Transverse colon (tissue), 4 donors: ENCODE measurements around the gene MPRIP. TPM values are rescaled to one million over a fixed set of nuclear protein-coding genes. Genes with fewer than 3 reads are reported as not detected.

Experiments used
- DNase-seq: peaks from one replicate; pipeline ENCODE4 v3.0.0-alpha.2; 2019
- H3K27ac ChIP-seq, 4 donors: fragments of 200-600 bp; sonication (generic); 2 replicates each; pipeline ENCODE4 v1.5.1; 2016 to 2018; ENCODE audit warnings: inconsistent platforms in 4 of 4
- H3K27me3 ChIP-seq: fragments of 200-600 bp; sonication (generic); 2 replicates; pipeline ENCODE4 v1.5.1; 2017; ENCODE audit warnings: inconsistent platforms
- H3K36me3 ChIP-seq, 4 donors: fragments of 200-600 bp; sonication (generic); 2 replicates each; pipeline ENCODE4 v1.5.1; 2017 to 2019; ENCODE audit warnings: inconsistent platforms in 4 of 4
- H3K4me1 ChIP-seq, 4 donors: fragments of 200-600 bp; sonication (generic); 2 replicates each; pipeline ENCODE4 v1.5.1; 2017 to 2020; ENCODE audit warnings: inconsistent platforms in 4 of 4
- H3K4me3 ChIP-seq, 4 donors: fragments of 200-600 bp; sonication (generic); 1 replicate in 1 of 4; 2 replicates in 3 of 4; pipeline versions ENCODE4 v1.5.1 to v1.6.1; 2017 to 2019; ENCODE audit warnings: inconsistent platforms in 4 of 4
- H3K9me3 ChIP-seq, 2 donors: fragments of 200-600 bp; sonication (generic); 2 replicates each; pipeline ENCODE4 v1.5.1; 2017 to 2019; ENCODE audit warnings: inconsistent platforms in 2 of 2
- CTCF ChIP-seq, 5 experiments: fragments of 200-600 bp in 3 of 5; fragments of 450-650 bp in 2 of 5; sonication (generic) in 3 of 5; IDR thresholded peaks; 1 replicate in 2 of 5; 2 replicates in 3 of 5; pipeline ENCODE4 v1.5.1; 2016 to 2017; ENCODE audit warnings: antibody characterized with exemption in 5 of 5, inconsistent platforms in 3 of 5, mild to moderate bottlenecking in 2 of 5, moderate library complexity in 1 of 5
- EP300 ChIP-seq: sonication (generic); formaldehyde crosslinking; IDR thresholded peaks from one replicate; pipeline ENCODE4 v1.6.1; 2017; ENCODE audit warnings: antibody characterized with exemption, low read depth
- POLR2A ChIP-seq: fragments of 450-650 bp; IDR thresholded peaks from one replicate; pipeline ENCODE4 v1.6.1; 2016; ENCODE audit warnings: antibody characterized with exemption, mild to moderate bottlenecking, moderate library complexity
- POLR2AphosphoS5 ChIP-seq, 3 donors: sonication (generic); formaldehyde crosslinking; IDR thresholded peaks; one replicate each; pipeline ENCODE4 v1.6.1; 2016; ENCODE audit warnings: antibody characterized with exemption in 3 of 3
- WGBS, 2 donors: methylation state at CpG; one replicate each; pipeline ENCODE4 v1.1.5; 2018; ENCODE audit warnings: low coverage in 1 of 2; 5-methylcytosine and 5-hydroxymethylcytosine counted together
- in situ Hi-C, 4 donors: fragments of 200-750 bp; cut with MboI; loops; one replicate each; pipeline versions ENCODE4 v1.15.0 to v1.15.1; 2017; ENCODE audit warnings: low sequenced_read_pairs in 3 of 4, low pct_ligation_motif_present in 1 of 4, low pct_unique_long_range_greater_than_20kb in 1 of 4
- intact Hi-C: fragments of 100-400 bp; cut with DNase I; formaldehyde crosslinking; loops from one replicate; pipeline ENCODE4 v1.15.1; 2023; ENCODE audit warnings: low total_unique reads
- total RNA-seq, 4 donors: library from RNA; depleted of rRNA; stranded (reverse); fragments of >200 nt; gene quantifications; one replicate each; pipeline ENCODE4 v1.1.0, GENCODE V29; 2016

MPRIP gene
- total RNA-seq, 4 donors from 2014 or later, result 124 to 368 (median 158) TPM

- intact Hi-C loops, result no loop called here
- WGBS, 2 donors, result 94% methylated on average over 11 of the region's 11 CpGs; no CpG with 5 or more reads in 1 of the 2 donors
These were observed 70.5 kb downstream of the MPRIP start for GRCh38 chr17:17112628-17113200.

GRCh38 chr17:17114592-17115225, 72.5 kb downstream of the MPRIP start:
- DNase-seq, result no peak
- intact Hi-C loops, result no loop called here
- H3K27ac ChIP-seq, result no peak overlapping the region
- in situ Hi-C loops, result no loop called here
- WGBS, 2 donors, result 56% methylated on average over 12 of the region's 12 CpGs; no CpG with 5 or more reads in 1 of the 2 donors
- H3K4me1 ChIP-seq, result peaks cover 31 to 67% (median 37%) of the 10 kb centered on the region in 4 donors
- H3K36me3 ChIP-seq, result no peaks in the 10 kb centered on the region
- H3K27me3 ChIP-seq, result no peaks in the 10 kb centered on the region
- H3K4me3 ChIP-seq, result no peak overlapping the region
- no peak for TF ChIP-seq EP300
- TF ChIP-seq POLR2A, result no peak
- TF ChIP-seq CTCF (IDR thresholded peaks at IDR 0.05), result no peak
- TF ChIP-seq POLR2AphosphoS5 (IDR thresholded peaks at IDR 0.05), result no peak
- no peaks in the 10 kb centered on the region for H3K9me3 ChIP-seq

More at GRCh38 chr17:17112628-17113200, 70.5 kb downstream of the MPRIP start:
- peaks cover 30 to 67% (median 37%) of the 10 kb centered on the region in 4 donors for H3K4me1 ChIP-seq
- H3K9me3 ChIP-seq, result no peaks in the 10 kb centered on the region
- H3K27ac ChIP-seq, result no peak overlapping the region
- no peaks in the 10 kb centered on the region for H3K27me3 ChIP-seq
- H3K36me3 ChIP-seq, result no peaks in the 10 kb centered on the region
- TF ChIP-seq EP300, result no peak
- TF ChIP-seq POLR2A, result no peak
- DNase-seq, result no peak
- no peak overlapping the region for H3K4me3 ChIP-seq
- in situ Hi-C loops, result no loop called here

GRCh38 chr17:17115620-17116019, 73.4 kb downstream of the MPRIP start:
- no peaks in the 10 kb centered on the region for H3K9me3 ChIP-seq
- H3K27ac ChIP-seq, result no peak overlapping the region
- in situ Hi-C loops, result no loop called here
- no peaks in the 10 kb centered on the region for H3K36me3 ChIP-seq
- TF ChIP-seq EP300 (no peak), POLR2A (no peak), CTCF (IDR thresholded peaks at IDR 0.05) (no peak), POLR2AphosphoS5 (IDR thresholded peaks at IDR 0.05) (no peak)
- H3K27me3 ChIP-seq, result no peaks in the 10 kb centered on the region
- H3K4me3 ChIP-seq, result no peak overlapping the region
- DNase-seq, result no peak
- WGBS, 2 donors, result 75 to 89% methylated on average over 4 of the region's 4 CpGs
- H3K4me1 ChIP-seq, result peaks cover 32 to 67% (median 37%) of the 10 kb centered on the region in 4 donors
- intact Hi-C loops, result no loop called here

- Histone ChIP-seq H3K9me3 (no peaks in the 10 kb centered on the region), H3K27me3 (no peaks in the 10 kb centered on the region), H3K4me3 (no peak overlapping the region), H3K27ac (no peak overlapping the region), H3K4me1 (peaks cover 37 to 68% (median 42%) of the 10 kb centered on the region in 4 donors), H3K36me3 (no peaks in the 10 kb centered on the region)
- DNase-seq, result no peak
- TF ChIP-seq EP300 (no peak), POLR2A (no peak), CTCF (IDR thresholded peaks at IDR 0.05) (no peak), POLR2AphosphoS5 (IDR thresholded peaks at IDR 0.05) (no peak)
- intact Hi-C loops (no loop called here), in situ Hi-C loops (no loop called here)
- 97% methylated on average over 3 of the region's 4 CpGs; no CpG with 5 or more reads in 1 of the 2 donors for WGBS, 2 donors
These were observed 74.1 kb downstream of the MPRIP start for GRCh38 chr17:17116406-17116805.
